Fibroblast of peridontal ligament (primary cell): ENCODE measurements around the gene POLRMT.
A peak's percentile ranks its signal among the peaks of the same experiment; 100 is the strongest.
"Not testable (repeated sequence)": the region's sequence is repeated elsewhere in the genome, so short reads cannot be mapped to it uniquely, and the experiment has no call there.

ENCODE experiments used
- DNase-seq: peaks from one replicate; pipeline ENCODE4 v3.0.0-alpha.2; 2010; ENCODE audit errors: extremely low read depth

The POLRMT gene

GRCh38 chr19:628168-628567, 5.2 kb downstream of the POLRMT start:
- no peak for DNase-seq

- DNase-seq = not testable (repeated sequence)
Measured at GRCh38 chr19:626566-626965, 6.8 kb downstream of the POLRMT start.

GRCh38 chr19:625257-625656, 8.1 kb downstream of the POLRMT start:
- DNase-seq = no peak

- no peak for DNase-seq
Measured at GRCh38 chr19:624433-625109, 8.8 kb downstream of the POLRMT start.

DNA sequence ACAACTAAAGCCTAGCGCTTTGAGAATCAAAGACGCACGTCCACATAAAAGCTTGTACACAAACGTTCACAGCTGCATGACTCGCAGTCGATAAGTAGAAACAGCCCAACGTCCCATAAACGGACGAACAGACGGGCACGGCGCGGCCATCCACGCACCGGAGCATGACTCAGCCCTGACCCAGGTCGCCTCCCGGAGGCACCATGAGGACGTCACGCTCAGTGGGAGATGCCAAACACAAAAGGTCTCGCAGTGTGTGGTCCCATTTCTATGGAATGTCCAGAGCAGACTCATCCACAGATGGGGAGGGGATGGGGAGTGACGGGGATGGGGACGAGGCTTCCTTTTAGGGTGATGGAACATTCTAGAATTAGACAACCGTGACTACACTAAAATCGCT, 9.4 kb downstream of the POLRMT start:
- DNase-seq = peak; percentile 91

GRCh38 chr19:623175-623916, 10.0 kb downstream of the POLRMT start:
- no peak for DNase-seq

GRCh38 chr19:622666-623065, 10.7 kb downstream of the POLRMT start:
- no peak for DNase-seq

GRCh38 chr19:621819-622218, 11.5 kb downstream of the POLRMT start:
- no peak for DNase-seq

- DNase-seq = not testable (repeated sequence)
Measured at GRCh38 chr19:621191-621590, 12.1 kb downstream of the POLRMT start.

DNA sequence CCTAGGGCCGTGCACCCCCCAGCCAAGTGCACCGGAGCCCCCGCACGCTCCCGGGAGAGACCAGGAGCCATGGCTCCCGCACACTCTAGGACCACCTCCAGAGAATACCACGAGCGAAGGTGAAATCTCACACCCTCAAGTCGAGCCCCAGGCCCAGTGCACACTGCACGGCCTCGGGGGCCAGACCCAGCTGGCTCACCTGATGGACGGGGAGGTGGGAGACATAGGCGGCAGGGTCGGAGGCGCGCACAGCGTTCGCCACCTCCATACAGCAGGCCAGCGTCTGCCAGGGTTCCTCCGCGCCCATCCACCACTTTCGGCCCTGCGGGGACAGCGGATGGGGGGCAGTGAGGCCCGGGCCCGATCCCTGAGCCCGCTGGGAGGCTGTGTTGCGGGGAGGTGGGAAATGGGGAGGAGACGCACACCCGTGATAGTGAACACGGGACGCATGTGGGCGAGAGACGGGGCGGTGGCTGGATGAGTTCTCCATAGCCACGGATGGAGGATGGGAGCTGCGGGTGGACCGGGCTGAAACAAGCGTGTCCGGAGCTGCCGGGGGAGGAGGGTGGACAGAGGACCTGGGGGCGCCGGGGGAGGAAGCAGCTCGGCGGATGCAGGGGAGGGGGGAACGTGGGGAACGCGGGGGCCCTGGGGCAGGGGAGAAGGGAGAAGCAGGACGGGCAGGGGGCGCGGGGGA, 13.0 kb downstream of the POLRMT start:
- no peak for DNase-seq

DNA sequence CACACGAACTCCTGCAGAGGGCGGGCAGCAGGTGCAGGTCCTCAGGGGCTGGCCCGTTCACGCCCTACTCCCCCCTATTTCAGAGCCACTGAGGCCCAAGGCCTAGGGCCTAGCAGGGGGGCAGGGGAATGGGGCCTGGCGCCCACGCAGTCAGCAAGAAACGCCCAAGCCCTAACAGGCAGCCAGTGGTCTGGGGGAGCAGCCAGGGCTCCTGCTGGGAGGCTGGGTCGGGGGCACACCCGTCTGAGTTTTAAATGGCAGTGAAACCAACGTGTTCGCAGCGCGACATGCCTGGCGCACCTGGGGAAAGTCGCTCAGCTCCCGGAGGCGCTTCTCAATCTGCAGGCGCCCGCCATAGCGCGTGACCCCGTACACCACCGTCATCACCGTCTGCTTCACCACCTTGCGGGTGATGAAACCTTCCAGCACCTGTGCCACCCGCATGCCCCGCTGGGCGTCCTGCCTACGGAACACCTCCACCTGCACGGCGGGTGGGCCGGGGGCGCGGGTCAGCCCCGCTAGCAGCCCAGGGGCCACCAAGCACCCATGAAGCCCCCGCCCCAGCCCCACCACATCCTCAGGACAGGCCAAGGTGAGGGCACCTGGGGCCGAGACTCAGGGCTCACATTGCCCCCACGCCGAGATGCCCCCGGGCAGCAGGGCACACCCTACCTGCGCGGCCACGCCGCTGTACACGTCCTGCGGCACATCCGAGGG, 13.9 kb downstream of the POLRMT start:
- no peak for DNase-seq

- DNase-seq = no peak
Measured at GRCh38 chr19:618674-619285, 14.6 kb downstream of the POLRMT start.

- DNase-seq = no peak
Measured at GRCh38 chr19:618247-618619, 15.1 kb downstream of the POLRMT start.

DNA sequence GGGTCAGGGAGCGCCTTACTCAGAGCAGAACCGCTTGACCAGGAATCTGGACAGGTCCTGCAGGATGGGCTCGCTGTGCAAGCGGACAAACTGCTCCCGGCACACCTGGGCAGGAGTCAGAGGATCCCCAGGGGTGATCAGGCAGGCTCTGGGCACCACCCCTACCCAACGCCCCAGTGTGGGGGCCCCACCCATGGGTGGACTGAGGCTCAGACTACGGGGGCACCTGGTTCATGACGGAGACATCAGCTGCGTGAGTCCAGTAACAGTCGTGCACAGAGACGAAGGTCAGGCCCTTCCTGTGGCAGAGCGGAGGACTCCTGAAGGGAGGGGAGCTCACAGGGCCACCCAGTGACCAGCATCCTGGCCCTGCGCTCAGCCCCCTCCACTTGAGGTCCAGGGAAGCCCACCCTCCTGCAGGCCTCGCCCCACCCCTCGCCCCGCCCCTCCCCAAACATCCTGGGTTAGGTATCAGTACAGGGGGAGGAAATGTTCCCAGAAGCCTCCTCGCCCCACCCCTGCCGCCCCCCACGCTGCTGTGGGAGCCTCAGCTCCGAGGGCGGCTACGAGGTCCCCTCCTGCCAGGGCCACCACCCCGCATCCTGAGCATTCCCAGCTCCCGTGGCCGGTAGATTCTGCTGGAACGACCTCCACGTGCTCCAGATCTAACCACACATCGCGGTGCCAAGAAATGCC, 15.6 kb downstream of the POLRMT start:
- DNase-seq = no peak

DNA sequence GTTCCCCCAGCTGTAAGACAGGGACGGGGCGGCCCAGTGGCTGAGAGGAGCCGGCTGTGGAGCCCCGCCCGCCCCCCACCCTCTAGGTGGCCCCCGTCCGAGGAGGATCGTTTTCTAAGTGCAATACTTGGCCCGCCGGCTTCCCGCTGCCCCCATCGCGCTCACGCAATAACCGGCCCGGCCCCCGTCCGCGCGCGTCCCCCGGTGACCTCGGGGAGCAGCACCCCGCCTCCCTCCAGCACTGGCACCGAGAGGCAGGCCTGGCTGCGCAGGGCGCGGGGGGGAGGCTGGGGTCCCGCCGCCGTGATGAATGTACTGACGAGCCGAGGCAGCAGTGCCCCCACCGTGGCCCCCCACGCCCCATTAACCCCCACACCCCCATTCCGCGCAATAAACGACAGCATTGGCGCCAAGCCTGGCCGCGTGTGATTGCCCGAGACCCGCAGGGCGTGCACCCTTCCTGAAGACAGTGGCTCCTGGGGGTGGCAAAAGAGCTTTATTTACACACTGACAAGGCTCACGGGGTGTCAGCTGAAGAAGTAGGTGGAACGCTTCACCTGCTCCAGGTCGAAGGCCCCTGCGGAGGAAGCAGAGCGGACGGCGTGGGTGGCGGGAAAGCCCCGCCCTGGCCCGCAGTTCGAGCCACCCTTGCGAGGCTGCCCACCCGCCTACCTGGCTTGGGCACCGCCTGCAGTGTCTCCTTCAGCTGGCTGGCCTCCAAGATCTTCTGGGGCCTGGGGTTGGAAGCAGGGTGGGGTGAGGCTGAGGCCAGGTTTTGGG, 16.4 kb downstream of the POLRMT start:
- DNase-seq = no peak

GRCh38 chr19:616062-616700, 17.2 kb downstream of the POLRMT start:
- DNase-seq = no peak

- DNase-seq = no peak
Measured at GRCh38 chr19:615619-616018, 17.7 kb downstream of the POLRMT start.

GRCh38 chr19:613732-614567, 19.4 kb downstream of the POLRMT start:
- no peak for DNase-seq

DNA sequence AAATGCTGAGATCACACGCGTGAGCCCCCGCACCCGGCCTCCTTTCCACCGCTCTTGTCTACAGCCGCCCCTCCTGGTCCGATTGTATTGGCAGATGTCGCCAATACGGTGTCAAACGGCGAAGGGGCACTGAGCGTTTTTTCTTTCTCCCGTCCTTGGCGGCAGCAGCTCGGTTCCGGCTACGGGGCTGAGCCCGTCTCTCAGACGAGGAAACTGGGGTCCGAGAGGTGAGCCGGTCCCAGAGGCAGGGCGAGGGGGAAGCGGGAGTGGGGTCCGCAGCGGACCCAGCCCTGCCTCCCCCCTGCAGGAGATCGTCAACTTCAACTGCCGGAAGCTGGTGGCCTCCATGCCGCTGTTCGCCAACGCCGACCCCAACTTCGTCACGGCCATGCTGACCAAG, 20.4 kb downstream of the POLRMT start:
- no peak for DNase-seq
